CD4-positive, alpha-beta T cell treated with Interleukin-17A for 1 hour (primary cell): ENCODE results near the gene VPS18.

Experiments used
- DNase-seq: peaks from one replicate; pipeline ENCODE4 v3.0.0-alpha.2; 2020

VPS18 gene

DNA sequence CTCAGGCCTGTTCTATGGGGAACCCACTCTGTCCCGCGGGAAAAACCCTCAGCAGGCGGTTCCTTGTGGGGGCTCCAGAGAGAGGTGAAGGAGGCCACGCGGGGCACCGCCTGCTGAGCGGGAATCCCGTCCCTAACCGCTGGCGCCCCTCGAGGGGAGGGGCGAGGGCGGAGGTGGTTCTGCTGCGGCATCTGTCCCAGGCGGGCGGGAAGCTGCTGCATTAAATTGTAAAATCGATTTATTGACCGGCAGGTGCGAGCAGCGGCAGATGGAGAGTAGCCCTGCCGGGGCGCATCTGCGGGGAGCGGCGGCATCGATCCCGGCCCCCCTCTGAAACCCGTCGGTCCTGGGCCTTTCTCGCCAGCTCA, 31.2 kb downstream of the VPS18 start:
- no peak for DNase-seq

DNA sequence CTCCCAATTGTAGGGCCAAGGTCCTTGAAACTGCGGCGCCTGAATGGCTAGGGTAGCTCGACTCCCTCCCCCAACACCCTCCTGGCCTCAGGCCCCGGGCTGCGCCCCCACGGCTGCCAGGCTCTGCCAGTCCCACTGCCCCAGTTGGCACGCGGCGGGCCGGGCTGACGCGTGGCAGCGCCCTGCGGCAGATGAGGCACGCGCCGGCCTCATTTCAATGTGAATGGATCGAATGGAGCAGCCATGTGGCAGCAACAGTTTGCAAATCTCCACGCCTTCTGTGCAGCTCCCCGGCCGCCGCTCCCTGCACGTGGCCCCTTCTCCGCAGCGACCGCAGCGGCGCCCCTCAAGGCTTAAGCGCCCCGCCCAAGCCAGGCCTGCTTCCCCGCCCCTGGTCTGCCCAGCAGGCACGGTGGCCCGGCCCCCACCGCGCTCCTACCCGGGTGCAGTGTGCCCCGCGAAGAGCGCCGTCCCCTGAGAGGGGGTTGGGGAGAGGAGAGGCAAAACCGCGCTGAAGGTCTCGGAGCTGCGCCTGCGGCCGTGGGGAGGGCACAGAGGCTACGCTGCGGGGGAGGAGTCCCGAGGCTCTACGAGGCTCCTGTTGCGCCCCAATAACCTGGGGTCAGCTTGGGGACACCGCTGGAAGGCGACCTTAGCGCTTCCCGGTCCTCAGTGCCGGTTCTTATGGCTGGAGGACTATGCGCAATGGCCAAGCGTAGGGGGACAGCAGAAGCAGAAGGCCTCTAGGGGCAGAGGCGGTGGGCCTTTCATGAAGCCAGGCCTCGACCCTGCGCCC, 31.8 kb downstream of the VPS18 start:
- DNase-seq, result no peak

DNA sequence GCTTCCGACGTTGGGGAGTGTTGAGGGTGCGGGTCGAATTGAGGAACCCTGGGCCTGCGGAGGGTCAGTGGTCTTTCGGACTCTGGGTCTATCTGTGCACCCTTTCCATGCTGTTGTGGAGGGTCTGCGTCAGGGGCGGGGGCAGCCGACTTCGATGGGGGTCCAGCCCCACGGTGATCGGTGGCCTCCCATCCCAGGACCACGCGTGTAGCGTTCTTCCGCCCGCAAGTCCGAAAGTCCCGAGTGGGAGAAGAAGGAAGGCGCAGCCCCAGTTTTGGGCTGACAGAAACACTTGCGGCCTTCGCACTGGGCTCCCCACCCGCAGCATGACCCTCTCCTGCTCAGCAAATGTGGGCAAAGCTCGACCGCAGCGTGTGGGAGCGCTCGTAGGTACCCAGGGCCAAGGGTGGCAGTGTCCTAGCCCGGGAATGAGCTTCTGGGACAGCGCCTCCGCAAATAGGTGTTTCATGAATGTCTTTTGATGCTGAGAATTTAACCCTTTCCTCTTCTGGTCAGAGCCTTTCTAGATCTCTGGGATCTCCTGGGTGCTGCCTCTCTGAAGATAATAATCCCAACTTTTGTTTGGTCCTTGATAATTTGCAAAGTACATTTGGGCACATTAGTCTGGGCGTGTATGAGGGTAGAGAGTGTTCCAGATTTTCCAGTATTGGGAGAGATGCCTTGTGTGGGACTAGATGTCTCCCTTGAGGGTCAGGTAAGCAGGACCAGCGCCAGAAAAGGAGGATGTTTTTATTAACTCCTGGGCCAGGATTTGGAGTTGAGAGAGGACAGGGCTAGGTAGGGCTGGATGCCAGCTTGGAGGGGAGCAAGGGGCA, 32.6 kb downstream of the VPS18 start:
- DNase-seq, result no peak

DNA sequence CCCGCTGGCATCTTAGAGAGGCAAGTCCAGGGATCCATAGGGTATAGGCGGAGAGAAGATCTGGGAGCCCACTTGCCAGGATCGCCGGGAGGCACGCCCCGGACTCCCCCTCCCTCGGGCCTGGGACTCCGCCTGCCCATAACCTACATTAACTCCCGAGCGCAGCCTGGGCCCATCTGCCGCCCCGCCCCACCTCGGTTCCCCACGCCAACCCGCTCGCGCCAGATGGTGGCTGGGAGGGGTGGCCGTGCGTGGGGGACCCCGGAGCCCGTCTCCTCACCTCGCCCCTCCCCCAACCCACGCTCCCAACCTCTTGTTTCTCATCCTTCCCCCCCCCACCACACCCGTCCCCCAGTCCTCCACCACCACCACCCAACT, 33.2 kb downstream of the VPS18 start:
- no peak for DNase-seq

DNA sequence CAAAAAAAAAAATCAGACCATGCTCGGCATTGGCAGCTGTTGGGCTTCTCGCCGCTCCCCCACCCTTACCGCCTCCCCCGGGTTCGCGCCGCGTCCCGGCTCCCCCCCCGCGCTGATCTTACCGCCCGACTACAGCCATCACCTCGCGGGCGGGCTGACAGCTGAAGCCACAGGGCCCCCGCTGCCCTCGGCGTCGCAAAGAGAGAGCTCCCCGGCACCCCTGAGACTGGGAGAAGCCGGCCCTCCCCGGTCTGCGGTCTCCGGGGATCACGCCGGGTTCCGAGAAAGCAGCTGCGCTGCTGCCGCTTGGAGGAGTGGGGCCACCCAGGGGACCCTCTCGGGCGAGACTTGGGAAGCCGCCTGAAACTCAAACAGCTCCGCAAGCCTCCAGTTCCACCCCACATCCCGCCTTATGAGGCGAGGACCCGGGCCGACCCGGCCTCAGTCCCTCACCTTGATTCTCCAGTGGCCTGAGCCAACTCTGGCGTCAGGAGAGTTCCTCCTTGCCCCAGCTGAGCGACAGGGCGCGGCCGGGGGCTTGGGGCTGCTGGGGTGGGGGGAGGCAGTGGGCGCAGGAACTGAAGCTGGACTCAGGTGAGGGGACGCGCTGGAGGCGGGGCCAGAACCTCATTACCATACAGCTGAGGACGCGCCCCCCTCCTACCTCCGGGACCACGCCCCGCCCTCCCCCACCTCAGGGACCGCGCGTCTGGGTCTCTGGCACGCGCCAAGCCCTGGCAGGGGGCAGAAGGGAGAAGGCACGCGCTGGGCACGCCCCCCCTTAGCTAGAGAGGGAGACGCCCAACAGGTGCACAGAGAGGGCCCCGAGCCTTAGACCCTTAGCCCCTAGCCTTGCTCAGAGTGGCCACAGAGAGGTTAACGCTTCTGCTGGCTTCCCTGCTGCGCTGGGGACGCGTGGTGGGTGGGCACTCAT, 33.9 kb downstream of the VPS18 start:
- no peak for DNase-seq

DNA sequence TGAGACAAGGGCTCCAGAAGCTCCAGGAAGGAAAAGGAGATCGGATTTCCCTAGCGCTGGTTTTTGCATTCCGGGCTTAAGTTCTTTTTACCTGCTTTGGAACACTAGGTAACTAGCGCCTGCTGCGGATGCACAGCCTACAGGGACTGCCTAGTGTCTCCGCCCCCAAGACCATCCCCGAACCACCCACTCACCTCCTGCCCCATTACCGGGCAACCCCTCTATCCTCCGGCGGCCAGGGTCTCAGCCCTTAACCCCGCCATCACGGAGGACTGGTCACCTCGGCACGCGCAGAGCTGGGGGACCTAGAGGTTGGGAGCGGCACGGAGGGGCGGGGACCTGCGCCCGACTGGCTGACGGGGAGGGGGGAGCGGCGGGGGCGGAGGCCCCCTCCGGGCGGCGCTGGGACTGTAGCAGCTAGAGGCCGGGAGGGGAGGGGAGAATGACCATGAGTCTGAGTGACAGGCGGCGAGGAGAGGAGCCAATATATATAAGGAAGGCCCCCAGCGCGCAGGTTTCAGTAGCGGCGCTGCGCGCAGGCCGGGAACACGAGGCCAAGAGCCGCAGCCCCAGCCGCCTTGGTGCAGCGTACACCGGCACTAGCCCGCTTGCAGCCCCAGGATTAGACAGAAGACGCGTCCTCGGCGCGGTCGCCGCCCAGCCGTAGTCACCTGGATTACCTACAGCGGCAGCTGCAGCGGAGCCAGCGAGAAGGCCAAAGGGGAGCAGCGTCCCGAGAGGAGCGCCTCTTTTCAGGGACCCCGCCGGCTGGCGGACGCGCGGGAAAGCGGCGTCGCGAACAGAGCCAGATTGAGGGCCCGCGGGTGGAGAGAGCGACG, 34.8 kb downstream of the VPS18 start, which contains the start of gene DLL4:
TSS of gene DLL4 (plus strand) at position 520 of the 839 bp plus-strand sequence. CDS start 329 bp downstream, outside the sequence.
- DNase-seq, result no peak

DNA sequence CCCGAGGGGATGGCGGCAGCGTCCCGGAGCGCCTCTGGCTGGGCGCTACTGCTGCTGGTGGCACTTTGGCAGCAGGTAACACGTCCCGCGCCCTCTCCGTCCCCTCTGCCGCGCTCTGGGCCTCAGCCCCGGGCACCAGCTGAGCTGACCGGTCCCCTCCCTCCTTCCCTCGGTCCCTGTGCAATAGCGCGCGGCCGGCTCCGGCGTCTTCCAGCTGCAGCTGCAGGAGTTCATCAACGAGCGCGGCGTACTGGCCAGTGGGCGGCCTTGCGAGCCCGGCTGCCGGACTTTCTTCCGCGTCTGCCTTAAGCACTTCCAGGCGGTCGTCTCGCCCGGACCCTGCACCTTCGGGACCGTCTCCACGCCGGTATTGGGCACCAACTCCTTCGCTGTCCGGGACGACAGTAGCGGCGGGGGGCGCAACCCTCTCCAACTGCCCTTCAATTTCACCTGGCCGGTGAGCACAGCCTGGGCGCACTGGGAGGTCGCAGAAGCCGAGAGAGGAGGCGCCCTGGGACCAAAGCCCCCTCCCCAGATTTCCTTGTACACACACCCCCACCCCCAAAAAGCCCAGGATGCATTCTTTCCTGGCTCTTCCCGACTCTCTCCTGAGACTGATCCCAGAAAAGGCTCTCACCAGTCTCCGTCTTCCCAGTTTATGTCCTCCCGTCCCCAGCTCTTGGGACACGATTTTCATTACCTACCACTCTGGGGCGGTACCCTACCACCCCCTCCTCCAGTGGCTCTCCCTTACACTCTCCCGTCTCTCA, 35.6 kb downstream of the VPS18 start:
- DNase-seq, result no peak

DNA sequence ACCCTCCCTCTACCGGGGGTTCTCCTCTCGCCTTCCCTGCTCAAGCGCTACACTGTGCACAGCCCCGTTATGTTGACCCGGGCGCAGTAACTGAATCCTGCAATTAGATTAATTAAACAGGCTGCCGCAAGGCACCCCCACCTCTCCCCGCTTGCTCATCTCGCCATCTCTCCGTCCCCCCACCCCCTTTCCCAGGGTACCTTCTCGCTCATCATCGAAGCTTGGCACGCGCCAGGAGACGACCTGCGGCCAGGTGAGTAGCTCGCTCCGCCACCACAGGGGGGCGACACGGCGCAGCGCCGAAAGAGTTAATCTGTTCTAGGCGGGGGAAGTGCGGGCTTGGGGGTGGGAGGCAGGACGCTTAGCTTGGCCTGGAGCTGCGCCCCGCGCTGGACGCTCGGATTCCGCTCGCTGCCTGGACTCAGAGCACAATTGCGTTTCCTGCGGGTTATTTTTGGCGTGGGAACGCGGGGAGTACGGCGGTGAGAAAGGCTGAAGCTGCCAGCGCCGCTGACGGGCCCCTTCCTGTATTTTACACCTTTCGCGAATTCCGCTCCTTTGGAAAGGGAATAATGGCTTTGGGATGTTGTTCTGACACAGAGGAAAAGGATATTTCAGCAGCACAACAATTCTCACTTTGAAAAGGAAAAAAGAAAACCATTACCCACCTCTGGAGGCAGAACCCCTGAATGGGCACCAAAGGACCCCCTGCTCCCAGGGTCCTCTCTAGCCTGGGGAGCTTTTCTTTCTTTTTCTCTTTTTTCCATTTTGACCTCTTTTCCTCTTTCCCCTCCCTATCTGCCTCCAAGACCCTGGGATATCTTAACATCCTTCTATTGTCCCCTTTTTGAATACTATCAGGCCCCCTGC, 36.4 kb downstream of the VPS18 start:
- DNase-seq, result no peak

DNA sequence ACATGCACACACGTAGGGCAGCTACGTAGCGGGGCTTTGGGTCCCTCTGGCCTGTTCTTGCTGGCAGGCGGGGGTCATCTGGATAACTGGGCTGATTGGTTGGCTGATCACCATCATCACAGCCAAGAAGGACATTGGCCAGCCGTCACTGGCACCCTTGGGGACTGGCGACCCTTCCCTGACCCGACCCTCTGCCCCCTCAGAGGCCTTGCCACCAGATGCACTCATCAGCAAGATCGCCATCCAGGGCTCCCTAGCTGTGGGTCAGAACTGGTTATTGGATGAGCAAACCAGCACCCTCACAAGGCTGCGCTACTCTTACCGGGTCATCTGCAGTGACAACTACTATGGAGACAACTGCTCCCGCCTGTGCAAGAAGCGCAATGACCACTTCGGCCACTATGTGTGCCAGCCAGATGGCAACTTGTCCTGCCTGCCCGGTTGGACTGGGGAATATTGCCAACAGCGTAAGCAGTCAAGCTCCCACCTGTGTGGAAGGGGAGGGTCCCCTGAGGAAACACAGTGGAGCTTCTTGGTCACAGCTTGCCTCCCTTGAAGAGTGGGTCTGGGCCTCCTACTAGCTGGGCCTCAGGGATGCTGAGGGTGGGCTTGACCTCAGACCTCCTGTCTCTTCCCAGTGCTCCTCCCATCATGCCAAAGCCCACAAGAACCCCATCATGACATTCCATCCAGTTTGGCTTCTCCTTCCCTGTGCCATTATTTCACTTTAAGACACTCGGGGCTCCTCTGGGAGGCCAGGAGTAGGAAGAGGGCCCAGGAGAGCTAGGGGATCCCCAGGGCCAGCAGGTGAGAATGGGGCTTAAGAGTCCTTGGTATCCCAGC, 37.3 kb downstream of the VPS18 start:
- DNase-seq, result no peak

DNA sequence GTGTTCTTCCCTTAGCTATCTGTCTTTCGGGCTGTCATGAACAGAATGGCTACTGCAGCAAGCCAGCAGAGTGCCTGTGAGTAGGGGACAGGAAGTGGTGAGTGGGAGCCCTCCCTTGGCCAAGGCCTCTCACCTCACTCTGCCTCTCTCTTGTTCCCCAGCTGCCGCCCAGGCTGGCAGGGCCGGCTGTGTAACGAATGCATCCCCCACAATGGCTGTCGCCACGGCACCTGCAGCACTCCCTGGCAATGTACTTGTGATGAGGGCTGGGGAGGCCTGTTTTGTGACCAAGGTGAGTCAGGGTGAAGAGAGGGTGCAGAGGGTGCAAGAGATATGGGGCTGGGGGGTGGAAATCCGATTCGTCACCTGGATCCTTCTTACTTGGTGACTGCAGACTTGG, 37.9 kb downstream of the VPS18 start:
- DNase-seq, result no peak

DNA sequence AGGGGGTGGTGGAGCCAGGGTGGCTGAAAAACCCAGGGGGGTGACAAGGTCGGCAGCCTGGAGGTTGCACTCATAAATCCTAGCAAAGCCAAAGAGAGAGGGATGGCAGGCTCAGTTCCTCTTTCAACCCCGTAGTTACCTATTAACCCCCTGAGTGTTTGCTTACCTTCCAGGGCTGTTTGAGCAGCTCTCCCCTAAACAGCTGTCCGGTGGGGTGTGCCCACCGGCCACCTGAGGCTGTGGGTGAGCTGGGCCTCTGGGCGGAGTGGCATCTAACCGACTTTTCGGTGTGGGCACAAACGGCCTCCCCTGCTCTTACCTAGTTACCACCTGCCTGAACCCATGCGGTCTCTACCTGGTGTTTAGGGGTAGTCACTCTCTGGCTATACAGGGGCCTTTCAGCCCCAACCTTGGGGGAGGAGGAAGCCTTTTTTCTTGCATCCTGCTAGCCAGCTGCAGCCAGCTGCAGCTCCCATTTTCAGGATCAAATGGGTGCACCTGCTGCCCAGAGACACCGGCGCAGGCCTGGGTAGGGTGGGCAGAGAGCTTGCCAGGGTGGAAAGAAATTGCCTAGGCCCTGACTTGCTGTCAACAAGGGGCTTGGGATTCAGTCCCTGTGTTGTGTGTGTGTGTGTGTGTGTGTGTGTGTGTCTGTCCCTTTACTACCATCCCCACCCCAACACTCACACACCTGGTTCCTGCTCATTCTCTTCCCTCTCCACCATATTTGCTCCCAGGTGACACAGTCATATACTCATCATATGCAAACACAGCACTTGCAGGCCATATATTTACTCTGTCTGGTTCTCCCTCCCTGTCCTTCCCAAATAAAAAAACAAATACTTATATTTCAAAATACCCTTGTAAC, 38.6 kb downstream of the VPS18 start:
- DNase-seq, result no peak

DNA sequence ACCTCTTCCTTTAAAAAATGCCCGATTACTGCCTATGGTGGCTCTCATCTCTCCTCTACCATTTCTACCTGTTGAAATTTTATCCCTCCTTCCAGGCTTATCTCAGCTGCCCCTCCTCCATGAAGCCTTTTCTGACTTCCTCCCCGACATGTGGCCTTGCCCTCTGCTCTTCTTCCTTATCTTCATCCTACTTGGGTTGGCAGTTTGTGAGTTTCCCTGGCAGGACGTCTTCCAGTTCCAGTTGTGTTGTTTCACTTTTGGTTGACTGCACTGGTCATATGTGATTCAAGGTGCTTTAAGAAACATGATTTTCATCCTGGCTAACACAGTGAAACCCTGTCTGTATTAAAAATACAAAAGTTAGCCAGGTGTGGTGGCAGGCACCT, 39.3 kb downstream of the VPS18 start:
- DNase-seq, result no peak

DNA sequence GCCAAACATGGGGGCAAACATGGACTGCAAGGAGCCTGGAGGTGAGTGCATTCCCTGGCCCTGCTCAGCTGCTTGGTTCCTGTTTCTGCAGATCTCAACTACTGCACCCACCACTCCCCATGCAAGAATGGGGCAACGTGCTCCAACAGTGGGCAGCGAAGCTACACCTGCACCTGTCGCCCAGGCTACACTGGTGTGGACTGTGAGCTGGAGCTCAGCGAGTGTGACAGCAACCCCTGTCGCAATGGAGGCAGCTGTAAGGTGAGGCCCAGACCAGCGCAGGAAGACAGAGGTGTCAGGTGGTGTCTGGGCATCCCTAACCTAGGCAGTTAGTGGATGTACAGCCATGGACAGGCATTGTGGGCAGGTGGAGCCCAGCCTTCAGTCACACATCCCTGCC, 40.2 kb downstream of the VPS18 start:
- DNase-seq, result no peak

DNA sequence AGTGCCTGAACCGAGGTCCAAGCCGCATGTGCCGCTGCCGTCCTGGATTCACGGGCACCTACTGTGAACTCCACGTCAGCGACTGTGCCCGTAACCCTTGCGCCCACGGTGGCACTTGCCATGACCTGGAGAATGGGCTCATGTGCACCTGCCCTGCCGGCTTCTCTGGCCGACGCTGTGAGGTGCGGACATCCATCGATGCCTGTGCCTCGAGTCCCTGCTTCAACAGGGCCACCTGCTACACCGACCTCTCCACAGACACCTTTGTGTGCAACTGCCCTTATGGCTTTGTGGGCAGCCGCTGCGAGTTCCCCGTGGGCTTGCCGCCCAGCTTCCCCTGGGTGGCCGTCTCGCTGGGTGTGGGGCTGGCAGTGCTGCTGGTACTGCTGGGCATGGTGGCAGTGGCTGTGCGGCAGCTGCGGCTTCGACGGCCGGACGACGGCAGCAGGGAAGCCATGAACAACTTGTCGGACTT, 42.0 kb downstream of the VPS18 start:
- DNase-seq, result no peak

DNA sequence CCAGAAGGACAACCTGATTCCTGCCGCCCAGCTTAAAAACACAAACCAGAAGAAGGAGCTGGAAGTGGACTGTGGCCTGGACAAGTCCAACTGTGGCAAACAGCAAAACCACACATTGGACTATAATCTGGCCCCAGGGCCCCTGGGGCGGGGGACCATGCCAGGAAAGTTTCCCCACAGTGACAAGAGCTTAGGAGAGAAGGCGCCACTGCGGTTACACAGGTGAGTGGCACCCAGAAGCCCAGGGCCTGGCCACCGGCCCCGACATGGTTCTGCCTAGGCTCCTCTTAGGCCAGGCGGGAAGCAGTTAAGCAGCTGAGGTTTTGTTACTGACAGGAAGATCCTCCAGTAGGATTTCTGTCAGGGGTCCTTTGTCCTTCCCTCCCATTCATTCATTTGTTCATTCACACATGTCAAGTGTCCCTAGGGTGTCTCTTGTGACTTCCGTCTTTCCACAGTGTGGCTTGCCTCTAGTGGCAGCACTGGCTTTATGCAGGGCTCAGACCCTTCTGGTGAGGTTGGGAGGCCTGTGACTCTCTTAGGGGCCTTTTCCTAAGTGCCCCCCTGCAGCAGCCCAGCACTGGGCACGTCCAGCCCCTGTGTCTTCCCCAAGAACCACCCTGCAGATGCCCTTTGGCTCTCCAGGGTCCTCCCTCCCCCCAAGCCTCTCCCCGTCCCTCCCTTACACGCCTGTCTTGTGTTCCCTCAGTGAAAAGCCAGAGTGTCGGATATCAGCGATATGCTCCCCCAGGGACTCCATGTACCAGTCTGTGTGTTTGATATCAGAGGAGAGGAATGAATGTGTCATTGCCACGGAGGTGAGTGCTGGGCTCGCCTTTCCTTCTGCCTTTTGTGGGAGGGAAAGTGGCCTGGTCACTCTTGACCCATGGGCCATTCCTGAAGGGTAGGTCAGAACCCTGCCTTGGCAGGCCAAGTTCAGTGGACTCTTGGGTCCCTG, 42.7 kb downstream of the VPS18 start:
- DNase-seq, result no peak

DNA sequence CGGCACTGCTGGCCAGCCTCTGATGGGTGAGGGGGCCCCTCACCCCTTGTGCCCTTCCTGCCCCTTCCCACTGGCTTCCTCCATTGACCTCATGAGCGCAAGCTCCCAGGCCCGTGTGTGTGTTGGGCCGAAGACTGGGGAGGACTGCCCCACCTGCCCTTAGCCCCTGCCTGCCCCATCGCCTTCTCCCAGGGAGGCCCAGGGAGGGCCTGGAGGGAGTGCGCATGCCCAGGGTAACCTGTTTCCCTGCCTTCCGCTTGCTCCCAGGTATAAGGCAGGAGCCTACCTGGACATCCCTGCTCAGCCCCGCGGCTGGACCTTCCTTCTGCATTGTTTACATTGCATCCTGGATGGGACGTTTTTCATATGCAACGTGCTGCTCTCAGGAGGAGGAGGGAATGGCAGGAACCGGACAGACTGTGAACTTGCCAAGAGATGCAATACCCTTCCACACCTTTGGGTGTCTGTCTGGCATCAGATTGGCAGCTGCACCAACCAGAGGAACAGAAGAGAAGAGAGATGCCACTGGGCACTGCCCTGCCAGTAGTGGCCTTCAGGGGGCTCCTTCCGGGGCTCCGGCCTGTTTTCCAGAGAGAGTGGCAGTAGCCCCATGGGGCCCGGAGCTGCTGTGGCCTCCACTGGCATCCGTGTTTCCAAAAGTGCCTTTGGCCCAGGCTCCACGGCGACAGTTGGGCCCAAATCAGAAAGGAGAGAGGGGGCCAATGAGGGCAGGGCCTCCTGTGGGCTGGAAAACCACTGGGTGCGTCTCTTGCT, 43.7 kb downstream of the VPS18 start:
- DNase-seq, result no peak
